Measurements from ENCODE around the gene NR2F2. TPM values are rescaled to one million over a fixed set of nuclear protein-coding genes. Genes with fewer than 3 reads are reported as not detected.

Gene NR2F2
- total RNA-seq, 1 donor from 2014 or later = not detected

DNA sequence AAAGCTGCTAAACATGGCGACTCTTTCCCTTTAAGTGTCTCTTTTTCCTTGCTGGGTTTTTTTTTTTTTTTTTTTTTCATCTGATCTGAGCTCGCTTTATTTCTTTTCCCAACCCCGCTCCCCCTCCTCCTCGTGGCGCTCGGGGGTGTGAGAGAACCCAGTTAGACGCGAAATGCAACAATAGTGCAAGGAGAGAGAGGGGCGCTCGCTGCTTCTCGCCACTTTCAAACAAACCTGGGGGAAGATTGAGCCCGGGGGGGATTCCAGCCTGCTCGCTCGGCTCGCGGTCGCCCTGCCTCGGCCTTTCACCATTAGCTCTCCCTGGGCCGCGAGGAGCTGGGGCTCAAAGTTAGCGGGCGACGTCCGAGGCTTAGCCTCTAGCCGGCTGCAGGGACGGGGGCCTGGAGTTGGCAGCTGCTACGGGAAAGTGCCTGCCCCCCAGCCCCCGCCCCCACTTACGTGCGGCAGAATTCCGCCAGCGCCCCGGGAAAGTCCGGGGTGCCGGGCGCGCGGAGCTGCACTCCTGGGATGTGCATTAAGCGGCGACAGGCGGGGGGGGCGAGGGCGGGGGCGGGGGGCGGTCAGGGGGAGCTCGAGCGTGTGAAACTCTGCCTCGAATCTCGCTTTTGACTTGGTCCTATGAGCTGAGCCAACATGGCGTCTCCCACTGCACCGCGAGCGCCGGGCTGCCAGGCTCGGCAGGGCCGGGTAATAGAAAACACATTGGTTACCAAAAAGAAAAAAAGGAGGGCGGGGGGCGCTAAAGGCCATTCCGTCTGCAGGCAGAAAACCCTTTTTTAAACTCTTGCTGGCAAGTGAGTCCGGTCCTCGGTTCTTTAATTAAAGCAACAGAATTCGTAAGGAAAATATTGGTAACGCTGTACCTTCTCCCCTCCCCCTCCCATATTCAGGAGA is 10.4 kb downstream of the NR2F2 start:
- TF ChIP-seq, protein P1, sequence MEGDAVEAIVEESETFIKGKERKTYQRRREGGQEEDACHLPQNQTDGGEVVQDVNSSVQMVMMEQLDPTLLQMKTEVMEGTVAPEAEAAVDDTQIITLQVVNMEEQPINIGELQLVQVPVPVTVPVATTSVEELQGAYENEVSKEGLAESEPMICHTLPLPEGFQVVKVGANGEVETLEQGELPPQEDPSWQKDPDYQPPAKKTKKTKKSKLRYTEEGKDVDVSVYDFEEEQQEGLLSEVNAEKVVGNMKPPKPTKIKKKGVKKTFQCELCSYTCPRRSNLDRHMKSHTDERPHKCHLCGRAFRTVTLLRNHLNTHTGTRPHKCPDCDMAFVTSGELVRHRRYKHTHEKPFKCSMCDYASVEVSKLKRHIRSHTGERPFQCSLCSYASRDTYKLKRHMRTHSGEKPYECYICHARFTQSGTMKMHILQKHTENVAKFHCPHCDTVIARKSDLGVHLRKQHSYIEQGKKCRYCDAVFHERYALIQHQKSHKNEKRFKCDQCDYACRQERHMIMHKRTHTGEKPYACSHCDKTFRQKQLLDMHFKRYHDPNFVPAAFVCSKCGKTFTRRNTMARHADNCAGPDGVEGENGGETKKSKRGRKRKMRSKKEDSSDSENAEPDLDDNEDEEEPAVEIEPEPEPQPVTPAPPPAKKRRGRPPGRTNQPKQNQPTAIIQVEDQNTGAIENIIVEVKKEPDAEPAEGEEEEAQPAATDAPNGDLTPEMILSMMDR (IDR thresholded peaks at IDR 0.05) = no peak
- intact Hi-C loops (cut with micrococcal nuclease) = no loop called here
- no peak overlapping the region for H3K27ac Mint-ChIP-seq
- CTCF ChIA-PET = no interaction called here
- peaks cover 2% of the 10 kb centered on the region for H3K4me1 Mint-ChIP-seq
- POLR2A ChIA-PET = no interaction called here
- no peaks in the 10 kb centered on the region for H3K36me3 Mint-ChIP-seq (ENCODE audit: low read depth)
- H3K9me3 Mint-ChIP-seq = no peaks in the 10 kb centered on the region
- H3K4me3 Mint-ChIP-seq = no peak overlapping the region
- peaks cover 66% of the 10 kb centered on the region for H3K27me3 Mint-ChIP-seq
- ATAC-seq (ENCODE audit: low read depth) (no peak), DNase-seq (no peak)

DNA sequence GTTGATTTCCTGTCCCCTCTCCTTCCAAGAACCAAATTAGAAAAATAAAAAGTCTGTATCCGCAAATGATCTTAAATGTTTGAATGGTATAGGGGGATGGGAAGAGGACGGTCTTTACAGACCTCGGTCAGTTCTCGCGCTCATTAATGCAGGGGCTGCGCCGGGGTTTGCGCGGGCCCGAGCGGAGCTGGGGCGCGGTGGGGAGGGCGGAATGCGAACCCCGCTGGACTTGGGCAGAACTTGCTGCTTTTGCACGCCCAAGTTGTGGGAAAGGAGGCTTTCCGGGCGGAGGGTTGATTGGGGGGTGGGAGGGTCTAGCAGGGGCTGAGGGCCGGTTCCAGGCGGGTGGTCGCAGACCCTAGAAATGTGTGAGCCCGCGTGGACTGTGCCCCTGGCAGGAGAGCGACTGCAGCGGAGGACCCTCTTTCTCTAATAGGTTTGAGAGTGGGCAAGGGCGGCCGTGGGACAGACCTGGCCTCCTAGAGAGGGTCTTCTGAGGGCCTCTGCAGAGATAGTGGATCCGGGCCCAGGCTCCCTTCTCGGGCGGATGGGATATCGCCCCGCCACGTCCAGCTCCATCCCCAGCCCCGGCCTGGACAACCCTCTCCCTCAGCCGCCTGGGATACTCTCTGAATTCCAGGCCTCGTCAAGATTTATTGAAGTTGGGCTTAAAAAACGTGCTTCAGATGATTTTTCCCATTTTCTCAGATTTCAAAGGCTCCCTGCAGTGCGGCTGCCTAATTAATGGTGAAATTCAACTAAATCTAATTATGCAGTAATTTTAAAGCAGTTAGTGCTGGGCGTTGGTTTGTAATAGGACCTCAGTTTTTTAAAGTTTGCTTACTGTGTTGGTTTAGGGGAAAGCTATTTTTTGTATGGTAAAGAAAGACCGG is 11.3 kb downstream of the NR2F2 start:
- Mint-ChIP-seq H3K4me1 (peaks cover 2% of the 10 kb centered on the region), H3K27me3 (peaks cover 65% of the 10 kb centered on the region), H3K9me3 (no peaks in the 10 kb centered on the region), H3K4me3 (no peak overlapping the region), H3K36me3 (ENCODE audit: low read depth) (no peaks in the 10 kb centered on the region), H3K27ac (no peak overlapping the region)
- ChIA-PET CTCF (no interaction called here), POLR2A (no interaction called here)
- TF ChIP-seq, protein P1 (IDR thresholded peaks at IDR 0.05) = no peak
- intact Hi-C loops (cut with micrococcal nuclease) = no loop called here
- ATAC-seq (ENCODE audit: low read depth) = no peak
- DNase-seq = no peak

DNA sequence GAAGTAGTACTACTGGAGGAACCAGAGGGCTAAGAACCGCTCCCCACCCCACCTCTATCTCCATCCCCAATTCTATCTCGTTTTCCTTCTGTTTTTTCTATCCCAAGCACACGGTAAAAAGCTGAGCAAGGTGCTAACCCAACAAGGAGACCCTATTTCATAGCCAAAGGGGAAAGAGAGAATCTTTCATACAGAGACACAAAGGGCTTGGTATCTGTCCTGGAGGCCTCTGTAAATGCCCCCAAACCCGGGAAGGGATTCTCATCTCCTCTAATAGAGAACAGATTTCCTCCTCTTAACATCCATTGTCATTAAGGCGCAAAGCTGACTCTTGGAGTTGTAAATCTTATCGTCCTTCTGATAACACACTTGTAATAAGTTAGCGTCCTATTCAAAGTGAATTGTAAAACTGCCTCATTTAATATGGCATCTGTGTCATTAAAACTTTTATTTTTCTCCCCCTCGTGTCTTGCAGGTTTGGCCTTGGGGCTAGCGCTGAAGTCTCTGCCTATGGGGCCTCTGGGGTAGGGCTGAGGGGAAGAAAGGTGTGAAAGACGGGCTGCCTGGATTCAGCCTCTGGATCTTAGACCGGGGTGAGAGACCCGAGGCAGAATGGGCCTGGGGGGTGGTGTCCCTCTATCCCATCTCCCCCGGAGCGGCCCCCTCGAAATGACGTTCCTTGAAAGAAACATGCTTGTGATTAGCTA is 12.1 kb downstream of the NR2F2 start:
- intact Hi-C loops (cut with micrococcal nuclease) = no loop called here
- ATAC-seq (ENCODE audit: low read depth) = no peak
- no peaks in the 10 kb centered on the region for H3K9me3 Mint-ChIP-seq
- H3K27ac Mint-ChIP-seq = no peak overlapping the region
- peaks cover 65% of the 10 kb centered on the region for H3K27me3 Mint-ChIP-seq
- ChIA-PET POLR2A (no interaction called here), CTCF (no interaction called here)
- H3K4me3 Mint-ChIP-seq = no peak overlapping the region
- H3K36me3 Mint-ChIP-seq (ENCODE audit: low read depth) = no peaks in the 10 kb centered on the region
- H3K4me1 Mint-ChIP-seq = peaks cover 2% of the 10 kb centered on the region
- no peak for DNase-seq
- TF ChIP-seq, protein P1 (IDR thresholded peaks at IDR 0.05) = no peak

DNA sequence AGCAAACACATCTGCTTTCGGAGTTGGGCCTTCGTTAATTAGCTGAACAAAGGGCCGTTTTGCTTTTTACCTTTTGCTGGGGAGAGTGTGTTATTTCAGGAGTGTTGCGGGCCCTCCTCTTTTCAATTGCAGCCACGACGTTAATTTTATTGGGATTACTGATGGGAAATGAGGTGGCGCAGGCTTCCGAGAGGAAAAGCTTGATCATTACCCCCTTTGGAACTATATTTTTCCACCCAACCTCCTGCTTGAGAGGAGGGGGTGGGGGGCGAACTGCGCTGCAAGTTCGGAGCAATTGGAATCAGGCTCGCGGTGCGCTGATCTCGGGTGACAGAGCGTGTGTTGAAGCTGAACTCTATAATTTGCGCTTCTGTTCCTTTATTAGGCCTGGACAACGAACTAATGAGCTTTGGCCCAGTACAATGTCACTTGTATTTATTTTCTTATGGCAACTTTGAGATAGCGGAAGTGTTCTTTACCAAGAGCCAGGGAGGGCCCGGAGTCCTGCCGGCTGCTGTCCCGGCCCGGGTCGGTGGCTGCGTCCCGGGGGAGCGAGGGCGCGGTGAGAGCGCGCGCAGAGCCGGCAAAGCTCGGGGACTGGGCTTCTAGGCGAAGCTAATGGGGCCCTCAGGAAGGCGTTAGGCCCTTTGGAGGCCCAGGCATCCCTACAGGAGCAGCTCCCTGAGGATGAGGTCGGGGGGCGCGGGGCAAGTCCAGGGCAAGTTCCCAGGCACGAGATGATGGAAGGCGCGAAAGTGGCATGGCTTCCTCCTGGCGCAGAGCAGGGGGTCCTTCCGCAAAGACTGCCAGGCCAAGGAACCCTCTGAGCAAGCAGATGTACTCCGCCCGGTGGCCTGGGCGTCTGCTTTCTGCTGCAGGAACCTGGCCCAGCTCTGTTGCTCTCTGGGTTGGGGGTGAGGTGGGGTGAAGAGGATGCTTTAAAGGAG is 12.9 kb downstream of the NR2F2 start:
- CTCF ChIA-PET = no interaction called here
- intact Hi-C loops (cut with micrococcal nuclease) = no loop called here
- Mint-ChIP-seq H3K36me3 (ENCODE audit: low read depth) (no peaks in the 10 kb centered on the region), H3K4me3 (no peak overlapping the region), H3K9me3 (no peaks in the 10 kb centered on the region), H3K27me3 (peaks cover 69% of the 10 kb centered on the region), H3K27ac (no peak overlapping the region), H3K4me1 (peaks cover 2% of the 10 kb centered on the region)
- POLR2A ChIA-PET = no interaction called here
- no peak for ATAC-seq (ENCODE audit: low read depth)
- DNase-seq = no peak
- TF ChIP-seq, protein P1 (IDR thresholded peaks at IDR 0.05) = no peak
